GM19467 (cell line): ENCODE data around the gene GAB2.
"Not testable (repeated sequence)": the region's sequence is repeated elsewhere in the genome, so short reads cannot be mapped to it uniquely, and the experiment has no call there.

Source experiments
- ATAC-seq: cut with Tn5 transposase; IDR thresholded peaks from one replicate; pipeline ENCODE4 v1.9.1; 2021; ENCODE audit warnings: mild to moderate bottlenecking, moderate library complexity; ENCODE audit not compliant: unreplicated experiment

The GAB2 gene, protein sequence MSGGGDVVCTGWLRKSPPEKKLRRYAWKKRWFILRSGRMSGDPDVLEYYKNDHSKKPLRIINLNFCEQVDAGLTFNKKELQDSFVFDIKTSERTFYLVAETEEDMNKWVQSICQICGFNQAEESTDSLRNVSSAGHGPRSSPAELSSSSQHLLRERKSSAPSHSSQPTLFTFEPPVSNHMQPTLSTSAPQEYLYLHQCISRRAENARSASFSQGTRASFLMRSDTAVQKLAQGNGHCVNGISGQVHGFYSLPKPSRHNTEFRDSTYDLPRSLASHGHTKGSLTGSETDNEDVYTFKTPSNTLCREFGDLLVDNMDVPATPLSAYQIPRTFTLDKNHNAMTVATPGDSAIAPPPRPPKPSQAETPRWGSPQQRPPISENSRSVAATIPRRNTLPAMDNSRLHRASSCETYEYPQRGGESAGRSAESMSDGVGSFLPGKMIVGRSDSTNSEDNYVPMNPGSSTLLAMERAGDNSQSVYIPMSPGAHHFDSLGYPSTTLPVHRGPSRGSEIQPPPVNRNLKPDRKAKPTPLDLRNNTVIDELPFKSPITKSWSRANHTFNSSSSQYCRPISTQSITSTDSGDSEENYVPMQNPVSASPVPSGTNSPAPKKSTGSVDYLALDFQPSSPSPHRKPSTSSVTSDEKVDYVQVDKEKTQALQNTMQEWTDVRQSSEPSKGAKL

DNA sequence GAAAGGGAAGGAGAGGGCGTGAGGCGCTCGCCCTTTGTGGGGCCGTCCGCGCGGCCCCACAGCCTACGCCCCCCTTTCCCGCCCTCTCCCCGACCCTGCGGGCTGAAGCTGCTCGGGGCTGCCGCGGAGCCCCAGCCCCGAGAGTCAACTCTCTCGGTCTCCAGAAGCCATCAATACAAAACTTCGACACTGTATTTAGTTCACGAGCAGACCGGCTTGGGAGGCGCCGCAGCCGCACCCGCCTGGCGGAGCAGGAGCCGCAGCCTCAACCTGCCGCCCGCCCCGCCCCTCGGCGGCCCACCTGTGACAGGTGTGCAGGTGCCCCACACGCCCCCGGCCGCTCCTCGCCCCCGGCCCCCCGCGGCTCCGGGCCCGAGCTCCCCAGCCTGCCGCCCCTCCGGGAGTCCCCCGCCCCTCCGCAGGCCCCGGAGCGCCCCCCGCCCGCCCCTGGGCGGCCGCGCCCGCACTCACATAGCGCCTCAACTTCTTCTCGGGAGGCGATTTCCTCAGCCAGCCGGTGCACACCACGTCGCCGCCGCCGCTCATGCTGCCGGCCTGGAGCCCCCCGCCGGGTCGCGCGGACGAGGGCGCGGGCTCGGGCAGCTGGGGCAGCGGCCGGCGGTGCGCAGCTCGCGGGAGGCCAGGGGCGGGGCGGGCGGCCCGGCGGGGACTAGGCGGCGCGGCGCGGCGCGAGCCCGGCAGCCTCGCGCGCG is at the start of gene GAB2:
Gene GAB2 (minus strand): TSS at position 646 of the 713 bp plus-strand sequence. CDS start 100 bp downstream, at position 546.
- no peak for ATAC-seq

- no peak for ATAC-seq
Observed at GRCh38 chr11:78467370-78467769, 49.8 kb upstream of the GAB2 start.

GRCh38 chr11:78465169-78465942 is 47.7 kb upstream of the GAB2 start:
- peak; percentile 96 for ATAC-seq

DNA sequence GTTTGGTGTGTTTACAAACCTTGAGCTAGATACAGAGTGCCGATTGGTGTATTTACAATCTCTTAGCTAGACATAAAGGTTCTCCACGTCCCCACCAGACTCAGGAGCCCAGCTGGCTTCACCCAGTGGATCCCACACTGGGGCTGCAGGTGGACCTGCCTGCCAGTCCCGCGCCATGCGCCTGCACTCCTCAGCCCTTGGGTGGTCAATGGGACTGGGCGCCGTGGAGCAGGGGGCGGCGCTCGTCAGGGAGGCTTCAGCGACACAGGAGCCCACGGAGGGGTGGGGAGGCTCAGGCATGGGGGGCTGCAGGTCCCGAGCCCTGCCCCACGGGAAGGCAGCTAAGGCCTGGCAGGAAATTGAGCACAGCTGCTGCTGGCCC is 47.2 kb upstream of the GAB2 start:
- not testable (repeated sequence) for ATAC-seq

DNA sequence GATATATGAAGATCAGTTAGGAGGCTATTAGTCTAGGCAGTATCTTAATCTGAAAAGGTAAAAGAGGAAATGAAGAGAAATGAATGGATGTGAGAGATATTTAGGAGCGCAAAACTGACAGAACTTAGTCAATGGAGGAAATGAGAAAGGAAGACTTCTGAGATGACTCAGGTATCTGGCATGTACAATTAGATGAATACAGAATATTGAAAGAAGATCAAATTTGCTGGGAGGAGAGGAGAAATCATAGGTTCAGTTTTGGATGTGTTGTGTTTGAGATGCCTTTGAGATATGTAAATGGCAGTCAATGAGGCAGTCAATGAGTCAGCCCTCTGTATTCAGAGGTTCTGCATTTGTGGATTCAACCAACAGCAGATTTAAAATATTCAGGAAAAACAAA is 42.9 kb upstream of the GAB2 start:
- ATAC-seq = no peak

DNA sequence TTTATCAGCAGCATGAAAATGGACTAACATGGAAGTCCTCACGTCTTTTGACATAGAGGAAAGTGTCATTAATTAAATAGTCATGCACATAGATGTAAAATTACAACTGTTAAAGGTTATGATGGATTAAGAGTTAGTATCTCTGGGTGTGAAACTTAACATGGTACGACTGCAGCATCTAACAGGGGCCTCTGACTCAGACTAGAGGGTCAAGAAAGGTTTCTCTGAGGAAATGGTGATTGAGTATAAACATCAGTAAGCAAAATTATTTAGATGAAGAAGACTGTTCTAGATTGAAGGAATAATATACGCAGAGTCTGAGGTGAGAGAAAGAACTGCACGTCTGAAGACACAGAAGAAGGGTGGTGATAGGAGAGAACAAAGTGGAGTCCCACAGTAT is 42.1 kb upstream of the GAB2 start:
- ATAC-seq = no peak

GRCh38 chr11:78457448-78457847 is 39.8 kb upstream of the GAB2 start:
- ATAC-seq = no peak

DNA sequence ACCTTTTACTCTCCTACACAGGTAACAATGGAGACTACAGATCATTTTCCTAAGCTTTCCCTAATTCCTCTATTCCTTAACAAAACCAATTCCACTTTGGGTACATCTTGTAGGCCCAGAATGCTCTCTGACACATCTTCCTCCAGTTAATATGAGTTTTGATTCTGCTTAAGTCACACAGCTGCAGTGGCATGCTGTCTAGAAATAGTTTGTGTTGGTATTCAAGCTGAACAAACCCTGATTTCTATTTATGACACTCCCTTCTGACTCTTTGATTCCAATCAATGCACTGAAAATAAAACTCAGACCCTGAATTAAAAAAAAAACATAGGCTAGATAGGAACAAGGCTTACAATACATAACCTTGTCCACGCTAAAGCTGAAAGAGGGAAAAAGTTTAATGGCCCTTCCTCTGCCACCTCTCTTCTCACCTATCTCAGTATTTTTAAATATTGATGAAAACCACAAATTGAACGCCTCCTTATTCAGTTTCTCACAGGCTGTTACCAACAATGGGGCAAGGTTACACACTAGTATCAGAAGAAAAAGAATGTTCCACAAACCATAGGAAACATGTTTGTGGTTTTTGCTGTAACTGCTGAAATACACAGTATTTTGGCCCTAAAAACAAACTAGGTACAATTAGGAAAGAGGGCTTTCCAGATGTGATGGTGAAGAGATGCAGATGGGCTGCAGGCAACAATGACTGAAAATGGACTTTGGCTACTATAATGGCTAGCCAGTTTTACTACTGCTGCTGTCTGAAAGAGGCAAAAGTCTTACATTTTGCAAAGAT is 35.7 kb upstream of the GAB2 start:
- ATAC-seq = no peak

DNA sequence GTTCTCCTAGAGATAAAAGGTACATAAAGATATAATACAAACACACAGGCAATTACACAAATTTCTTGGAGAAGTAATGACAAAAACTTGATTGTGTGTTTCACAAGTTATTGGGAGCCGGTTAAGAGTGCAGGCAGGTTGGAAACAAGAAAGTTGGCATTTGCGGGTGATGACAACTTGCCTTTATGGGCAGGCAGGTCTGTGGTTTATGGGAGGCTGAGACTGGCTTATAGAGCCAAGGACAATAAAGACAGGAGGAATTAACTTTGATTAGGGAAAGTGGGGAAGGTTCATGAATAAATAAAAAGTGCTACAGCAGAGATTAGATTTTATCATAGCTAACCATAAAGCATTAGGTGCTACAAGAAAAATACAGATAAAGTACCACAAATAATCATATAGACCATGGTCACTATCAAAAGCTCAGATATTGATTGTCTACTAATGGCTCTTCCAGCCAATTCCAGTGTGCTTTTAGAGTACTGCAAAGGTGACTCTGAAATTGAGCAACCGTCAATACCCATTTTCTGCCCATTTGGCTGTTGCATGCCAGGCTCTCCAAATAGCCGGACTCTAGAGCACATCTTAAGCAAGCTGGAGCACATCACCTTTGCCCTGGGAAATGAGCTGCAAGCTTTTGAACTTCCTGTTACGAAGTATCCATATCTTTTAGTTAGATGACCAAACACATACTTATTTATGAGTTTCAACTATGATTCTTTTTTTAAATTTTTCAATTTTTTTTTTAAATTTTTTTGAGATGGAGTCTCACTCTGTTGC is 33.9 kb upstream of the GAB2 start:
- no peak for ATAC-seq

DNA sequence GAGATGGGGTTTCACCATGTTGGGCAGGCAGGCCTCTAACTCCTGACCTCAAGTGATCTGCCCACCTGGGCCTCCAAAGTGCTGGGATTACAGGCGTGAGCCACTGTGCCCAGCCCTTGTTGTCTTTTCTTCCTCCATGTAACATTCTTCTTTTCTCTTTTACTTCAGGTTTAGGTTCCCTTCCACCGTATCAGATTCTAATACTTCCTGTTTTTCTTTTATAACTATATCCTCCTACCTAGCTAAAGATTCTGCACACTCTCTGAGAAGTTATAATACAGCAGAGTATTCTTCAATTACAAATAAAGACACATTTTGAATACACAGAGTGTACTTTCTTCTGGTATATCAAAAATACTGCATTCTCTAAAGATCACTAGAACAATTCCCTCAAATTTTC is 33.2 kb upstream of the GAB2 start:
- ATAC-seq = no peak

DNA sequence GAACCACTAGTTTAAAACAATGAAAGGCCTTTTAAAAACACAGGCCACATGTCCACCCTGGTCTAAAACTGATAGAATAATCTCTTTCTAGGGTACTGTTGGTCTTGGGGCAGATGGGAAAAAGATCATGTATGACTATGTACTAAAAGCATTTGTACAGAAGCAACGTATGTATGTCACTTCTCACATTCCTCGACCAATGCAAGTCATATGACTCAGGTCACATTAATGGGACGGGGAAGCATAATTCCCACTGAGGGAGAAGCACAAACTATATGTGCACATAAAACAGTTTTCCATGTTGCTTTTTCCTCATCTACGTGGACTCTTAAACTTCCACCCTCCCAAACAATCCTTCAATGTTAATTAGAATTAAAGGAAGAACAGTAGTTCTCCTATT is 32.2 kb upstream of the GAB2 start:
- ATAC-seq = no peak

- no peak for ATAC-seq
Observed at GRCh38 chr11:78446210-78446609, 28.6 kb upstream of the GAB2 start.

DNA sequence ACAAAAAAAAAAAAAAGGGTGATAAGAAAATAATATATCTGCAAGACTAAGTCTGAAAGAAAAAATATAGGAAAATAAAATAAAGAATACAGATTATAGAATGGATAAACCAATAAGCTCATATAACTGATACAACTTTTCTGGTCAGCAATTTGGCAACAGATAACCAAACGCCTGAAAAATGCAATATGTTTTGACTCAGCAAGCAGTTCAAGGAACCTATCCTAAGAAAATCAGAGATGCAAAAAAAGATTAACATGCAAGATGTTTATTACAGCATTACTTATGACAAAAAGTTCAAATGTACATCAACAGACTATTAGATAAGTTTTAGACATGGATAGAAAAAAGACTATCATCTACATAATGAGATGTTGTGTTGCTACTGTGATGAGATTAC is 27.1 kb upstream of the GAB2 start:
- ATAC-seq = no peak

DNA sequence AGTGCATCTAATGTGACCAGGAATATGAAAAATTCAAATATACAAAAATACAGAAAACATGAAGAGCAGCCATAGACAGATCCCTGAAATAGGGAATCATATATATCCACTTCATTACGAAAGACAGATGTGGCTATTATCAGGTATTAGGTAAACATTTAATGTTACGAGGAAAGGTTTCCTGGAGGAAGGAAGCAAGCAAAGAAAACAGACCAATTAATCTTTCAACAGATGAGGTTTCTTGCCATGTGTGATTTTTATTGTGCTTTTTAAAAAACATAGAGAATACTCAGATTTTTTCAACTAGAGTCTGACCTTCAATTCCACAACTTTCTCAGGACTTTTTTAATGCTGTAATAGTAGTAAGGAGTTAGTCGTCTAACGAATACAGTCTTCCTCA is 24.3 kb upstream of the GAB2 start:
- ATAC-seq = no peak

DNA sequence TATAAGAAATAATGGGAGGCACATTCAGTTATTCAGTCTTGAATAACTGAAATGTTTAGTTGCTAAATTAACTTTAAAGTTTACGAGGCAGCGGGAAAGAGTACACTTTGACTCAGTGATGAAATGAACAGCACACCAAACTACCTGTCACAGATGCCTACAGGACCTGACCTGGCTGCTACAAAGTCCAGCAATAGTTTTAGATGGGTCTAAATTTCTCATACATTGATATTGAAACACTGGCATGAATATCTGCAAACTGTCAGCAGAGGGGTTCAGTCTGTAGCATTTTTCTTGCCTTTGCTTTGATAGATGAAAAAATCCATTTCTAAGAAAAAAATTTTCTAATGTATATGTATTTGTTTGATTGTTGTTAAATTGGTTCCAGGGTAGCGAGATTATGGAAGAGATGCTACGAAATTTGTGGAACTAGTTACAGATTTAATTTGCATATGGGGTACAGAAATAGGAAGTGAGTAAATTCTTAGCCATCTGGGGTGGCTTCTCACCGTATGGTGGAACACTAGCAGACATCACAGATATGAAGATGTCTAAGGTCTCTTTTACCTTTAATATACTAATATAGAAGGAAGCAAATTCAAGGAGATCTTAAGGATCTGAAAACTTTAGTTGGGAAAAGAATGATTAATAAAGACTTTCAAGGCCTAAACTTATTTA is 20.8 kb upstream of the GAB2 start:
- peak; percentile 86 for ATAC-seq

GRCh38 chr11:78432956-78433355 is 15.3 kb upstream of the GAB2 start:
- no peak for ATAC-seq

GRCh38 chr11:78432058-78432515 is 14.5 kb upstream of the GAB2 start:
- no peak for ATAC-seq

GRCh38 chr11:78429660-78430059 is 12.0 kb upstream of the GAB2 start:
- ATAC-seq = no peak

DNA sequence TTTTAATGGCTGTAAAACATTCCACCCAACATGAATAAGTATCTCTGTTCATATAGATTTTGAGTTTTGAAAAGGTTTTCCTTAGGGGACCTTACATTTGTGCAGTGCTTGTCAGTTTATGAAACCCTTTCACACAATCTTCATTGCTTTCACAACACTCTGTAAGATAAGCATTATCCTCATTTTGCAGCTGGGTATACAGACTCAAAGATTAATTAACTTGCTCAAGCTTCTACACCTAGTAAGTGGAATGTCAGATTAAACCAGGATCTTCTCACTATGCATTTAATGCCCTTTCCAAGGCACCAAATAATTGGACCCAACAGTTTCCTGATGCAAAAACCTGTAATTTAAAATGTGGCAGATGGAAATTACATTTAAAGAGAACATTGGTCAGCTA is 11.6 kb upstream of the GAB2 start:
- ATAC-seq = no peak
